ENCODE results near the gene HEY2. TPM values are rescaled to one million over a fixed set of nuclear protein-coding genes. Genes with fewer than 3 reads are reported as not detected.

The HEY2 gene
- total and polyA plus RNA-seq, 4 experiments from 2014 or later: 0.14 to 0.20 TPM; not detected in 2

DNA sequence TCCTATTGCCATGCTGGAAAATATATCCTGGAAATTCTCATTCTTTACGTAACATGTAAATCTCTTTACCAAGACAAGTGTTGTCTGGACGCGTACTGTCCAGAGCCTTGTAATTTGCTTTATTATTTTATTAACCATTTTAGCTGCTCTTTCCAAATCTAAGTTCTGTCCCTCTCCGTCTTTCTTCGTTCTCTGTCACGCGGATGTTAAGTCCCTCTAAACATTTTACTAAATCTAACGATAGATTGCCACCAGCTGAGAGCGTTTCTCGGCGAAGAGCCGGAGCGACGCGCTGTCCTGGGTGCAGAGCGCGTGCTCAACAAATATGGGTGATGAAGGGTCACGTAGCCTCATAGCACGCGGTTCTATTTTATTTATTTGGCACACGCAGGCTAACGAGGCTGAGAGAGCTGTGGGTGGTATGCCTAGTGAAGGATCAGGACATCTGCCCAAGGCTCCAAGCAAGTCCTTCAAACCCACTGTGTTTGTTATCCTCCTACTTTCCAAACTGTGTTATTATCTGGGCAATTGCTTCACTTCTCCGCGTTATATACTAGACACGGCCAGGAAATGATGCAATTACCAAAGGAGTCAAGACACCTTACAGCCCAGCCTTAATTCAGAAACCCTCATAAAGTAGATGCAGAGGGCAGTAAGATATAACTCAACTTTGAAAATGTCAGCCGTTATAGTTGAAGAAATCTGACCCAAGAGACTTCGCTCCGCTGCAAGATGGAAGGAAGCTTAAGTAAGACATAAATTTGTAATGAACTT, 31.3 kb downstream of the HEY2 start:
- Histone ChIP-seq H3K27ac (ENCODE audit: low read depth, low read length) (peak overlapping the region; percentile 72), H3K4me1 (ENCODE audit: insufficient read depth, low read length) (peaks cover 17% of the 10 kb centered on the region), H3K27me3 (ENCODE audit: insufficient read depth, low read length) (no peaks in the 10 kb centered on the region), H3K36me3 (ENCODE audit: insufficient read depth, low read length) (no peaks in the 10 kb centered on the region), H3K4me3 (ENCODE audit: low read length in 2 of 2) (peak overlapping the region; percentile 69 to 92), H3K9me3 (ENCODE audit: control insufficient read depth in 1 of 2, low read length in 2 of 2) (no peaks in the 10 kb centered on the region)
- DNase-seq: peak; percentile 71 to 79 (median 78)
- Mint-ChIP-seq H3K36me3 (peaks cover 0 to under 1% of the 10 kb centered on the region in 2 donors), H3K4me3 (no peak overlapping the region), H3K27me3 (no peaks in the 10 kb centered on the region), H3K9me3 (no peaks in the 10 kb centered on the region), H3K4me1 (peaks cover 10 to 13% (median 12%) of the 10 kb centered on the region in 4 donors), H3K27ac (no peak overlapping the region)
- POLR2A ChIA-PET (ENCODE audit: partially characterized antibody): interaction anchor here (0.7 to 6.4 kb wide), 27 partner anchors 11 to 1735 kb away, joined by 3 to 404 read pairs (median 6); partner anchors contain the start of genes HDDC2, HEY2, HINT3 and NCOA7
- CTCF ChIA-PET (ENCODE audit: partially characterized antibody): interaction anchor here (0.7 to 5.3 kb wide), 29 partner anchors 11 to 478 kb away, joined by 3 to 148 read pairs (median 4); partner anchors contain the start of genes HDDC2, HINT3, NCOA7 and TRMT11
- intact Hi-C loops (cut with micrococcal nuclease): loop anchor here (1.0 to 5.0 kb wide), 10 partner anchors 10 to 1737 kb away; partner anchors contain the start of genes CENPW, HDDC2, HINT3 and MTCL3

DNA sequence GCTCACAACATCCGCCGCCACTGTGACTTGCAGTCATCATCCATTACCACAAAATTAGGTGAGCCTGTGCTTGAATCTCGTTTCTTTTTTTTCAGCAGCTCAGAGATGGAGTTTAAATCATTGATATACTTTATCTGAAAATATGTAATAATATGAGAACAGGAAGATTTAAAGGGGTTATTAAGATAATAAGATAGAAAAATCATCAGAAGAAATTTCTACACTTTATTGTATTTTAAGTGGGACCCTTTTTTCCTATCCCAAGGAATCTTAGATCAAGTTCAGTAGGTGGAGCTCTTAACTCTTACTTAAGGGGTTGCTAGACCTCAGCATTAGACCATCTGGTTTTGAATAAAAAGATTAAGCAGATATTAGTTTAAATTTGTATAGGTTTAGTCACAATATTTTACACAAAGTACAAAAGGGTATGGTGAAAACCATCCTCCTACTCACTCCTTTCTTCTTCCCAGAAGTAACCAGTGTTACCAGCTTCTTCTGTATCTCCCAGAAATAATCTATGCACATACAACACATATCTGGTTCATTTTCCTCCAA, 32.0 kb downstream of the HEY2 start:
- CTCF ChIA-PET (ENCODE audit: partially characterized antibody): interaction anchor here (0.8 to 5.3 kb wide), 29 partner anchors 11 to 479 kb away, joined by 3 to 148 read pairs (median 4); partner anchors contain the start of genes HDDC2, HINT3, NCOA7 and TRMT11

DNA sequence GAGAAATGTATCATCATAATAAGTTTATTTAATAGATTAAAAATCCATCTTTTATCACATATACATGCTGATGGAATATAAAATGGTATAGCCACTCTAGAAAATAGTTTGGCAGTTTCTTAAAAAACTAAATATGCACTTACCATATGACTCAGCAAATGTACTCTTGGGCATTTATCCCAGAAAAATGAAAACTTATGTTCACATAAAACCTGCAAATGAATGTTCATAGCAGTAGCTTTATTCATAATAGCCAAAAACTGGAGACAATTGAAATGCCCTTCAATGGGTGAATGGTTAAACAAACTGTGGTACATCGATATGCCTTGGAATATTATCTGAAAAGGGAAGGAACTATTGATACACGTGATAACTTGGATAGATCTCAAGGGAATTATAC, 34.9 kb downstream of the HEY2 start:
- Mint-ChIP-seq H3K36me3 (peaks cover 5 to 8% of the 10 kb centered on the region in 2 donors), H3K4me3 (no peak overlapping the region), H3K27ac (no peak overlapping the region), H3K9me3 (no peaks in the 10 kb centered on the region), H3K27me3 (no peaks in the 10 kb centered on the region), H3K4me1 (peaks cover 13 to 20% (median 17%) of the 10 kb centered on the region in 4 donors)
- H3K27me3 ChIP-seq (ENCODE audit: insufficient read depth, low read length): no peaks in the 10 kb centered on the region
- H3K4me3 ChIP-seq (ENCODE audit: low read length in 2 of 2): no peak overlapping the region
- ChIA-PET POLR2A (ENCODE audit: partially characterized antibody) (no interaction called here), CTCF (ENCODE audit: partially characterized antibody) (interaction anchor here (1.2 to 1.7 kb wide), 3 partner anchors 74 to 189 kb away, joined by 3 to 11 read pairs (median 3); partner anchors contain the start of gene HINT3)
- H3K27ac ChIP-seq (ENCODE audit: low read depth, low read length): no peak overlapping the region
- peaks cover 32% of the 10 kb centered on the region for H3K4me1 ChIP-seq (ENCODE audit: insufficient read depth, low read length)
- H3K36me3 ChIP-seq (ENCODE audit: insufficient read depth, low read length): no peaks in the 10 kb centered on the region
- intact Hi-C loops (cut with micrococcal nuclease): loop anchor here (5.0 kb wide), 2 partner anchors 482 to 1733 kb away; partner anchors contain the start of genes HDDC2 and MTCL3
- DNase-seq: no peak
- H3K9me3 ChIP-seq (ENCODE audit: control insufficient read depth in 1 of 2, low read length in 2 of 2): no peaks in the 10 kb centered on the region

More for the DNA sequence above, 32.0 kb downstream of the HEY2 start:
- POLR2A ChIA-PET (ENCODE audit: partially characterized antibody): interaction anchor here (0.7 to 6.4 kb wide), 27 partner anchors 10 to 1734 kb away, joined by 3 to 404 read pairs (median 6); partner anchors contain the start of genes HDDC2, HEY2, HINT3 and NCOA7
- Histone ChIP-seq H3K36me3 (ENCODE audit: insufficient read depth, low read length) (no peaks in the 10 kb centered on the region), H3K4me1 (ENCODE audit: insufficient read depth, low read length) (peaks cover 17% of the 10 kb centered on the region), H3K9me3 (ENCODE audit: control insufficient read depth in 1 of 2, low read length in 2 of 2) (no peaks in the 10 kb centered on the region), H3K4me3 (ENCODE audit: low read length in 2 of 2) (peak overlapping the region; percentile 69 to 92), H3K27ac (ENCODE audit: low read depth, low read length) (peak overlapping the region; percentile 72), H3K27me3 (ENCODE audit: insufficient read depth, low read length) (no peaks in the 10 kb centered on the region)
- no peak overlapping the region for H3K27ac Mint-ChIP-seq
- no peak overlapping the region for H3K4me3 Mint-ChIP-seq
- no peaks in the 10 kb centered on the region for H3K9me3 Mint-ChIP-seq
- intact Hi-C loops (cut with micrococcal nuclease): loop anchor here (2.0 to 5.0 kb wide), 5 partner anchors 47 to 1736 kb away; partner anchors contain the start of genes CENPW, HDDC2, MTCL3 and RNF146
- H3K4me1 Mint-ChIP-seq: peaks cover 10 to 13% (median 12%) of the 10 kb centered on the region in 4 donors
- H3K36me3 Mint-ChIP-seq: peaks cover 3 to 5% of the 10 kb centered on the region in 2 donors
- H3K27me3 Mint-ChIP-seq: no peaks in the 10 kb centered on the region
- no peak for DNase-seq

- peaks cover 21 to 39% (median 30%) of the 10 kb centered on the region in 4 donors for H3K4me1 Mint-ChIP-seq
- no peaks in the 10 kb centered on the region for H3K27me3 Mint-ChIP-seq
- Histone ChIP-seq H3K27ac (ENCODE audit: low read depth, low read length) (no peak overlapping the region), H3K9me3 (ENCODE audit: control insufficient read depth in 1 of 2, low read length in 2 of 2) (no peaks in the 10 kb centered on the region), H3K4me3 (ENCODE audit: low read length in 2 of 2) (no peak overlapping the region), H3K4me1 (ENCODE audit: insufficient read depth, low read length) (peaks cover 40% of the 10 kb centered on the region), H3K36me3 (ENCODE audit: insufficient read depth, low read length) (no peaks in the 10 kb centered on the region), H3K27me3 (ENCODE audit: insufficient read depth, low read length) (no peaks in the 10 kb centered on the region)
- no peaks in the 10 kb centered on the region for H3K9me3 Mint-ChIP-seq
- intact Hi-C loops (cut with micrococcal nuclease): no loop called here
- peaks cover 8 to 20% of the 10 kb centered on the region in 2 donors for H3K36me3 Mint-ChIP-seq
- ChIA-PET POLR2A (ENCODE audit: partially characterized antibody) (interaction anchor here (1.1 to 5.3 kb wide), 3 partner anchors 8 to 485 kb away, joined by 3 to 217 read pairs (median 40); partner anchors contain the start of gene HDDC2), CTCF (ENCODE audit: partially characterized antibody) (interaction anchor here (0.7 to 5.0 kb wide), 4 partner anchors 96 to 186 kb away, joined by 3 to 118 read pairs (median 3); partner anchors contain the start of gene HINT3)
- H3K4me3 Mint-ChIP-seq: peak overlapping the region in 2 of 8 donors; percentile 24 to 27
- no peak for DNase-seq
- H3K27ac Mint-ChIP-seq: peak overlapping the region in 6 of 7 donors; percentile 4 to 98 (median 58)
Measured at GRCh38 chr6:125787791-125788190, 38.4 kb downstream of the HEY2 start.

DNA sequence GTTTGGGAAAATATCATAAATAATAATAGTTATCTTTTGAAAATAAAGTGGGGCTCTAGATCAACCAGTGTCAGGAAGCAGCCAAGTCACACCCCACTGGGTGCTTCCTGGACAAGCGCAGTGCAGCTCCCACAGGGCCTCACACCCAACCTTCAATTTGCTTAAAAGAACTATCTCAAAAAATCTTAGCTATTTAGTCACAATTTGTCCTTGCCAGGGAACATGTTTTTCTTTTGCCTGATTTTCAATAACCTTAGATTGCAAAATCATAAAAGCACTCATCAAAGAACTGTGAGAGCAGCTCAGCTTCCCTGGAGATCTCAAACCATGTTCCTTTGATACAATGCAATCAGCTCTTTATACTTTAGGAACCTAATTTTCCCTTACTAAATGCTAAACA, 39.7 kb downstream of the HEY2 start:
- CTCF ChIA-PET (ENCODE audit: partially characterized antibody): interaction anchor here (0.7 to 7.8 kb wide), 14 partner anchors 8 to 479 kb away, joined by 3 to 152 read pairs (median 22); partner anchors contain the start of gene HINT3
- H3K27me3 Mint-ChIP-seq: no peaks in the 10 kb centered on the region
- peak overlapping the region; percentile 90 to 96 (median 94) for H3K4me3 Mint-ChIP-seq
- H3K36me3 ChIP-seq (ENCODE audit: insufficient read depth, low read length): no peaks in the 10 kb centered on the region
- H3K36me3 Mint-ChIP-seq: peaks cover 8 to 20% of the 10 kb centered on the region in 2 donors
- DNase-seq: no peak
- intact Hi-C loops (cut with micrococcal nuclease): no loop called here
- H3K27ac Mint-ChIP-seq: peak overlapping the region; percentile 97 to 99 (median 98)
- H3K4me1 ChIP-seq (ENCODE audit: insufficient read depth, low read length): peaks cover 50% of the 10 kb centered on the region
- peak overlapping the region; percentile 82 for H3K27ac ChIP-seq (ENCODE audit: low read depth, low read length)
- no peaks in the 10 kb centered on the region for H3K9me3 ChIP-seq (ENCODE audit: control insufficient read depth in 1 of 2, low read length in 2 of 2)
- H3K4me1 Mint-ChIP-seq: peaks cover 33 to 53% (median 42%) of the 10 kb centered on the region in 4 donors
- H3K9me3 Mint-ChIP-seq: no peaks in the 10 kb centered on the region
- peak overlapping the region; percentile 18 to 78 for H3K4me3 ChIP-seq (ENCODE audit: low read length in 2 of 2)
- H3K27me3 ChIP-seq (ENCODE audit: insufficient read depth, low read length): no peaks in the 10 kb centered on the region
- POLR2A ChIA-PET (ENCODE audit: partially characterized antibody): interaction anchor here (0.8 to 6.1 kb wide), 22 partner anchors 10 to 1477 kb away, joined by 3 to 404 read pairs (median 16); partner anchors contain the start of genes HDDC2, HEY2, HINT3 and RNF146

- H3K36me3 Mint-ChIP-seq: peaks cover 8 to 20% of the 10 kb centered on the region in 2 donors
- no peaks in the 10 kb centered on the region for H3K36me3 ChIP-seq (ENCODE audit: insufficient read depth, low read length)
- H3K4me1 ChIP-seq (ENCODE audit: insufficient read depth, low read length): peaks cover 56% of the 10 kb centered on the region
- H3K4me1 Mint-ChIP-seq: peaks cover 36 to 59% (median 46%) of the 10 kb centered on the region in 4 donors
- peak overlapping the region; percentile 90 to 96 (median 94) for H3K4me3 Mint-ChIP-seq
- no peaks in the 10 kb centered on the region for H3K27me3 ChIP-seq (ENCODE audit: insufficient read depth, low read length)
- H3K9me3 Mint-ChIP-seq: no peaks in the 10 kb centered on the region
- peak; percentile 37 to 67 (median 50) for DNase-seq
- CTCF ChIA-PET (ENCODE audit: partially characterized antibody): interaction anchor here (0.7 to 7.8 kb wide), 31 partner anchors 9 to 480 kb away, joined by 3 to 152 read pairs (median 6); partner anchors contain the start of genes HINT3 and TRMT11
- intact Hi-C loops (cut with micrococcal nuclease): loop anchor here (1.0 to 2.0 kb wide), 2 partner anchors 9 to 69 kb away; no protein-coding TSS in a partner anchor
- POLR2A ChIA-PET (ENCODE audit: partially characterized antibody): interaction anchor here (0.8 to 6.1 kb wide), 44 partner anchors 9 to 1477 kb away, joined by 3 to 404 read pairs (median 8); partner anchors contain the start of genes HDDC2, HEY2, HINT3 and RNF146
- H3K27ac Mint-ChIP-seq: peak overlapping the region; percentile 97 to 99 (median 98)
- H3K27ac ChIP-seq (ENCODE audit: low read depth, low read length): peak overlapping the region; percentile 82
- no peaks in the 10 kb centered on the region for H3K27me3 Mint-ChIP-seq
- H3K4me3 ChIP-seq (ENCODE audit: low read length in 2 of 2): peak overlapping the region; percentile 18 to 78
- H3K9me3 ChIP-seq (ENCODE audit: control insufficient read depth in 1 of 2, low read length in 2 of 2): no peaks in the 10 kb centered on the region
Measured at GRCh38 chr6:125789576-125790357, 40.3 kb downstream of the HEY2 start.
